HFF-Myc (cell line): ENCODE results near the gene CHSY3.

Source experiments
- DNase-seq: peaks from one replicate; pipeline ENCODE4 v3.0.0-alpha.2; 2011; ENCODE audit warnings: low read depth; ENCODE audit errors: extremely low read depth
- H3K4me3 ChIP-seq: replicated peaks from 2 replicates; pipeline ENCODE4 v1.5.1; 2011; ENCODE audit warnings: low read depth, mild to moderate bottlenecking, control low read depth, low read length
- TF ChIP-seq, protein P1 (sequence below): IDR thresholded peaks from 2 replicates; pipeline ENCODE4 v1.5.1; 2012; ENCODE audit warnings: mild to moderate bottlenecking, low read depth, low read length, control low read depth; ENCODE audit errors: missing control alignments

CHSY3 gene

DNA sequence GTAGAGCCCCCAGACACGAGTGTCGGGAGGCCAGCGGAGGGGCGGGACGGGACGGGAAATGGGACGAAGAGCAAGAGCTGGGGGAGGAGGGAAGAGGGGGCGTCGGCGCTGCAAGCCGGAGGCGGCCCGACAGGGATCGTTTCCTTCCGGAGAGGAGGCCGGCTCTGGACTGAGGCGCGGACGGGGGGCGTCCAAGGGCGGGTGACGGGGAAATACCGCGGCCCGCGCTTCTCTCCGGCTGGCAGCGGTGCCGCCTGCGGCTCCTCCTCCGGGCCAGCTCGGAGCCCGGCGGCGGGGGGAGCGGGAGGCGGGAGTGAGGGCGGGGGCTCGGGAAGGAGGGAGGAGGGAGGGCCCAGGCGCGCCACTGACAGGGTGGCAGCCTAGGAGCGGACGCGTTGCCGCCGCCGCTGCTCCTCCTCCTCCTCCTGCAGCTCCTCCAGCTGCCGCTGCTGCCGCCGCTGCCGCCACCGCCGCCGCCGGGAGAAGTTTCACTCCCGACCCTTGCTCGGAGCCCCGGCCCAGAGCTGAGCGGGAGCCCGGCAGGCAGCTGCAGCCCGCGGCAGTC lies at the start of gene CHSY3:
CHSY3 (plus strand) TSS at position 364 of the 565 bp plus-strand sequence.
- TF ChIP-seq, protein P1, sequence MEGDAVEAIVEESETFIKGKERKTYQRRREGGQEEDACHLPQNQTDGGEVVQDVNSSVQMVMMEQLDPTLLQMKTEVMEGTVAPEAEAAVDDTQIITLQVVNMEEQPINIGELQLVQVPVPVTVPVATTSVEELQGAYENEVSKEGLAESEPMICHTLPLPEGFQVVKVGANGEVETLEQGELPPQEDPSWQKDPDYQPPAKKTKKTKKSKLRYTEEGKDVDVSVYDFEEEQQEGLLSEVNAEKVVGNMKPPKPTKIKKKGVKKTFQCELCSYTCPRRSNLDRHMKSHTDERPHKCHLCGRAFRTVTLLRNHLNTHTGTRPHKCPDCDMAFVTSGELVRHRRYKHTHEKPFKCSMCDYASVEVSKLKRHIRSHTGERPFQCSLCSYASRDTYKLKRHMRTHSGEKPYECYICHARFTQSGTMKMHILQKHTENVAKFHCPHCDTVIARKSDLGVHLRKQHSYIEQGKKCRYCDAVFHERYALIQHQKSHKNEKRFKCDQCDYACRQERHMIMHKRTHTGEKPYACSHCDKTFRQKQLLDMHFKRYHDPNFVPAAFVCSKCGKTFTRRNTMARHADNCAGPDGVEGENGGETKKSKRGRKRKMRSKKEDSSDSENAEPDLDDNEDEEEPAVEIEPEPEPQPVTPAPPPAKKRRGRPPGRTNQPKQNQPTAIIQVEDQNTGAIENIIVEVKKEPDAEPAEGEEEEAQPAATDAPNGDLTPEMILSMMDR: no peak
- no peak for DNase-seq
- peak within 1 kb of the TSS; percentile 49 for H3K4me3 ChIP-seq

DNA sequence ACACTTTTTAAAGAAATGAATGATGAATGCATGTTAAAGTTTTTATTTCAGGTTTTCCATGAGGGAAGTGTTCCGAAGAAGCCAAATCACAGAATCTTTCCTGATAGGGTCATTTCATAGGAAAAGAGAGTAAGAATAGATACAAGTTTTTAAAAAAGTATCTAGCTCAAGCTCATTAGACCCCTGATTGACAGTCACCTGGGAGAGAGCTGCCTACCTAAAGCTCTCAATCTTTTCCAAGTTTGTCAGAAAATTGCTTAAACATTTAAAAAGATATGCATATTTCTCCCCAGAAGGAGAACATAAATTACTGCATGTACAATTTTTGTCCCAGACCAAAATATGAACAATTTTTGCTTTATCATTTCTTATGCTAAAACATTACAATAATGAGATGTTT lies 47.9 kb upstream of the CHSY3 start:
- TF ChIP-seq, protein P1: no peak
- DNase-seq: no peak
- no peak overlapping the region for H3K4me3 ChIP-seq

DNA sequence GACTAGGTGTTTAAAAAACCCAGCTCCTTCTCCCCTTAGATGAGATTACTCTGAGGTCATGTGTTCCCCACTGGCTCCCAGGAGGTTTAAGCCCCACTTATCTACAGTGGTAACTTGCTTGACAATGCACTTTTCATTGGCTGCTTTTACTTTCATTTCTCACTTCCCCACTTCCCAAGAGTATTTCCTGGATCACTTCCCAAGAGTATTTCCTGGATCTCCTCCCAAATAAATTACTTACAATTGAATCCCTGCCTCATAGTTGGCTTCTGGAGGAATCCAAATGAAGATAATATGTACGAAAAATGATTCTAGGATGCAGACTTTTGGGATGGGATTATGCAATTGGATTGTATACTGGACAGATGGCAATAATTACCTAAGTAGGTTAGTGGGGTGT lies 47.1 kb upstream of the CHSY3 start:
- H3K4me3 ChIP-seq: no peak overlapping the region
- TF ChIP-seq, protein P1: no peak
- DNase-seq: no peak

DNA sequence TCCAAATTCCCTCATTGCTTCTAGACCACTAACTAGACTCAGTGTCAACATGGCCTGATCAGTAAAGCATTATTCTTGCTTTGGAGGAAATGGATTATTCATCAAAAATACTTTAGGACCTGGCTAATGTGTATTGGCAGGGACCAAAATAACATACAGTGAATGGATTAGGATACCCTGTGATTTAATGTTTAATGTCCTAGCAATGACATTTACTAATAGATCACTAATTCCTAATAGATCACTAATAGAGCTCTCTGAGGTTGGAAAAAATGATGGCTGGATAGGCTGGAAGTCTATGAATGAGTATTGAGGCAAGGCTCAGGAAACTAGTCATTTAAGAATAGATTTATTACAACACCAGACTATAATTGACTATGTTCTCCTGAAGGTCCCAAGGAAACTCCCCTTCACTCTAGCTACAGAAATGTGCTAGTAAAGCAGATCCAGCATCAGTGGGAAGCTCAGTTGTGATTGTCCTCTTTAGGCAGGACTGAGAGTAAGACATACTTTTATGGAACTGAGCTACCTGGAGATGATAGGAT lies 46.1 kb upstream of the CHSY3 start:
- DNase-seq: no peak
- no peak overlapping the region for H3K4me3 ChIP-seq
- TF ChIP-seq, protein P1: no peak

DNA sequence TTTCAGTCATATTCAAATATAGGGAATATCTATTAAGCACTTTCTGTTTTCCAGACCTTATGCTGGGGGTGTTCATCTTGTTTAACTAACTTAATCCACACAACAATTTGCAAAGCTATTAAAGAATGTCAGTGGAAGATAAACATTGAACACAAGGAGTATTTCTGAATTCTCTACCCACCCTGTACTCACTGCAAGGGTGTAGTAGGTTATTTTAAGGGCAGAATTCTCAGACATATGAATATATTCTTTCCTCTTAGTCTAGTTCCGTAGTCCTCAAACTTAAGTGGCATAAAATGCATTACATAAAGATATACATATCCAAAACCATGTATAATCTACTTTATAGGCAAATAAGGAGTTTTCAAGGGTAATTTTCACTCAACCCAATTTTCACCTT lies 19.9 kb upstream of the CHSY3 start:
- H3K4me3 ChIP-seq: no peak overlapping the region
- no peak for DNase-seq
- TF ChIP-seq, protein P1: no peak

DNA sequence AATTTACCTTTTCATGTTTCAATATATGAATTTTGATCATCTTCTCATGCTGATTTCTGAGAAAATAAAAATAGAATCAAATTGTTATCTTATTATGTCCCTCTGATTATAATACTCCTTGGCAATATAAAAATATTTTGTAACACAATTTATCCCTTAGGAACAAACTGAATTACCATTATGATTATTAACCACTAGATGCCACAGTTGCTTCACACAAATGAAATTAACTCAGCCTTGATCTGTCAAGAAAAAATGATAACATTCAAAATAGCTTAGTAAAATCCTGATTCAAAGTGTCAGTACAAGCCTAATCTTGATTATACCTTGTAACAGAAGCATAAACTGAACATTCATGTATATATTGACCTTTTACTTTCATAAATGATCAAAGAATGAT lies 4.8 kb upstream of the CHSY3 start:
- TF ChIP-seq, protein P1: no peak
- DNase-seq: no peak

DNA sequence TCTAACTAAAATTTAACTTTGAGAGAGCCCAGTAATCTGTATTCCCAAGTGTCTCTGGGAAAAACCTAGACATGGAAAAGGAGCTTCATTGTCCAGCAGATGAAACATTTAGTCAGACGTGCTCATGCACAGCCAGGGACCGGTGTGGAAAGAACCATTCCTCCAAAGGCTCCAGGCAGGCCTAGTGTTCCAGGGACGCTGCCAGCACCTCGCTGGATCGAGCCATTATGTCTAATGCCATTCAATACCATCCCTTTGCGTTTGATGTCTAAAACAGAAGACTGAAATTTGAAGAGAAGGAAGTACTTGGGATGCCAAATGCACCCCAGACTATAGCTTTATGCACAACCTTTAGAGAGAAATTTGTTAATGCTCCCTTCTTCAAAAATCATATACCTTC lies 1.4 kb upstream of the CHSY3 start:
- TF ChIP-seq, protein P1: no peak
- no peak overlapping the region for H3K4me3 ChIP-seq
- no peak for DNase-seq

More for the DNA sequence above, 4.8 kb upstream of the CHSY3 start:
- no peak overlapping the region for H3K4me3 ChIP-seq
